HepG2 (cell line): ENCODE data around the gene RSKR. TPM values are rescaled to one million over a fixed set of nuclear protein-coding genes. Genes with fewer than 3 reads are reported as not detected.

Experiments
- CBX5 ChIP-seq: sonication (generic); formaldehyde crosslinking; IDR thresholded peaks from 2 replicates; pipeline ENCODE4 v1.4.0; 2020; ENCODE audit warnings: missing genetic modification reagents, borderline replicate concordance
- ELF3 ChIP-seq: IDR thresholded peaks from 2 replicates; pipeline ENCODE4 v1.6.1; 2016; ENCODE audit warnings: missing genetic modification reagents, missing compliant biosample characterization
- FOSL1 ChIP-seq: sonication (generic); formaldehyde crosslinking; IDR thresholded peaks from 2 replicates; pipeline ENCODE4 v1.9.0; 2021; ENCODE audit warnings: missing genetic modification reagents, borderline replicate concordance
- GABPA ChIP-seq, 2 experiments: IDR thresholded peaks; 2 replicates each; pipeline ENCODE4 v1.6.1; 2011 to 2016; ENCODE audit warnings: low read depth in 2 of 2, low read length in 1 of 2, missing biosample characterization in 1 of 2, missing genetic modification characterization in 1 of 2
- GPBP1L1 ChIP-seq: sonication (generic); formaldehyde crosslinking; IDR thresholded peaks from 2 replicates; pipeline ENCODE4 v1.5.0; 2020; ENCODE audit warnings: mild to moderate bottlenecking, missing genetic modification reagents
- HMGXB3 ChIP-seq: sonication (generic); formaldehyde crosslinking; IDR thresholded peaks from 2 replicates; pipeline ENCODE4 v1.4.0; 2020; ENCODE audit warnings: missing genetic modification reagents, borderline replicate concordance
- HOXA5 ChIP-seq: sonication (generic); formaldehyde crosslinking; IDR thresholded peaks from 2 replicates; pipeline ENCODE4 v1.4.0; 2020; ENCODE audit warnings: missing genetic modification reagents
- IRF2 ChIP-seq: IDR thresholded peaks from 2 replicates; pipeline ENCODE4 v1.6.1; 2018; ENCODE audit warnings: missing genetic modification reagents, missing compliant biosample characterization
- MAFK ChIP-seq, 2 experiments: IDR thresholded peaks in 1 of 2; conservative IDR thresholded peaks in 1 of 2; 2 replicates each; pipeline ENCODE4 v1.6.1; 2011; ENCODE audit warnings: improper control_type of control experiment in 2 of 2, low read length in 2 of 2
- MBNL3 ChIP-seq: fragments of 250-450 bp; sonication (Bioruptor Pico); conservative IDR thresholded peaks from 2 replicates; pipeline ENCODE4 v1.8.0; 2022; ENCODE audit warnings: mild to moderate bottlenecking, inconsistent platforms
- MNT ChIP-seq: fragments of 450-650 bp; IDR thresholded peaks from 2 replicates; pipeline ENCODE4 v1.6.1; 2016
- RAD51 ChIP-seq: fragments of 450-650 bp; IDR thresholded peaks from 2 replicates; pipeline ENCODE4 v1.6.1; 2016; ENCODE audit warnings: borderline replicate concordance
- RBM39 ChIP-seq: fragments of 200-400 bp; formaldehyde crosslinking; IDR thresholded peaks from one replicate; pipeline ENCODE4 v1.6.1; 2018; ENCODE audit warnings: antibody characterized with exemption, mild to moderate bottlenecking, low read depth, low read length; ENCODE audit not compliant: poor library complexity, severe bottlenecking
- REXO4 ChIP-seq: sonication (generic); formaldehyde crosslinking; IDR thresholded peaks from 2 replicates; pipeline ENCODE4 v1.8.0; 2022; ENCODE audit warnings: missing genetic modification reagents, mild to moderate bottlenecking, borderline replicate concordance
- RNF2 ChIP-seq: fragments of 450-650 bp; conservative IDR thresholded peaks from 2 replicates; pipeline ENCODE4 v1.6.1; 2016; ENCODE audit warnings: low read depth
- SMARCC2 ChIP-seq: fragments of 450-650 bp; IDR thresholded peaks from 2 replicates; pipeline ENCODE4 v1.6.1; 2017; ENCODE audit warnings: antibody characterized with exemption, mild to moderate bottlenecking
- SOX13 ChIP-seq, 3 experiments: fragments of 450-650 bp in 1 of 3; sonication (generic) in 1 of 3; formaldehyde crosslinking in 1 of 3; IDR thresholded peaks in 2 of 3; conservative IDR thresholded peaks in 1 of 3; 2 replicates each; pipeline versions ENCODE4 v1.5.0 to v1.6.1; 2016 to 2020; ENCODE audit warnings: antibody characterized with exemption in 1 of 3, mild to moderate bottlenecking in 1 of 3, missing compliant biosample characterization in 1 of 3, missing genetic modification reagents in 1 of 3, moderate library complexity in 1 of 3
- SP140L ChIP-seq: sonication (generic); formaldehyde crosslinking; IDR thresholded peaks from 2 replicates; pipeline ENCODE4 v1.4.0; 2020; ENCODE audit warnings: missing genetic modification reagents, borderline replicate concordance
- SRSF1 ChIP-seq: fragments of 200-400 bp; formaldehyde crosslinking; optimal IDR thresholded peaks from 2 replicates; pipeline ENCODE3; 2017; ENCODE audit warnings: mild to moderate bottlenecking, low read depth, low read length, moderate library complexity
- ZFP62 ChIP-seq: sonication (generic); formaldehyde crosslinking; IDR thresholded peaks from 2 replicates; pipeline ENCODE4 v1.4.0; 2020; ENCODE audit warnings: missing genetic modification reagents
- ZNF451 ChIP-seq: sonication (generic); formaldehyde crosslinking; IDR thresholded peaks from 2 replicates; pipeline ENCODE4 v1.5.0; 2020; ENCODE audit warnings: mild to moderate bottlenecking, missing genetic modification reagents
- ZNF550 ChIP-seq: sonication (generic); formaldehyde crosslinking; IDR thresholded peaks from 2 replicates; pipeline ENCODE4 v1.4.0; 2020; ENCODE audit warnings: mild to moderate bottlenecking, missing genetic modification reagents, borderline replicate concordance
- ZNF768 ChIP-seq: sonication (generic); formaldehyde crosslinking; IDR thresholded peaks from 2 replicates; pipeline ENCODE4 v1.4.0; 2020; ENCODE audit warnings: missing genetic modification reagents
- polyA plus RNA-seq, 8 experiments: library from polyadenylated mRNA; depleted of rRNA in 3 of 8; stranded (reverse) in 7 of 8; unstranded in 1 of 8; fragments of >200 nt; fragmentation: Illumina TruSeq in 4 of 8; extraction: Trizol in 4 of 8; gene quantifications; 2 replicates each; pipeline versions ENCODE4 v1.2.1 to v1.2.3, GENCODE V29; 2011 to 2016; ENCODE audit warnings: low read depth in 4 of 8, missing spikeins in 1 of 8, mixed read lengths in 1 of 8; ENCODE audit not compliant: insufficient read depth in 1 of 8
- total RNA-seq, 5 experiments: library from RNA; depleted of rRNA; stranded (reverse); fragments of >200 nt; fragmentation: Illumina TruSeq; extraction: Trizol; gene quantifications; 2 replicates each; pipeline ENCODE4 v1.2.3, GENCODE V29; 2016; ENCODE audit warnings: low read depth in 1 of 5

Gene RSKR
- total and polyA plus RNA-seq, 2 of the 13 experiments (the other 11 are each of a cell fraction or from before 2014, with no cell fraction given), result 5.0 to 10.4 TPM

GRCh38 chr17:28571361-28572122 is 42.4 kb downstream of the RSKR start, which contains the start of gene PIGS (continued):
- TF ChIP-seq ZNF768 (CRISPR knock-in tag), result peak; percentile 3; the same call in 1 of the 2 replicates
- TF ChIP-seq RBM39, result no peak
- TF ChIP-seq GABPA (IDR thresholded peaks at IDR 0.05; ENCODE audit: low read depth, low read length), result peak; percentile 70
- TF ChIP-seq GABPA (CRISPR knock-in tag; IDR thresholded peaks at IDR 0.05; ENCODE audit: low read depth), result peak; percentile 82
- no peak for TF ChIP-seq SOX13 (IDR thresholded peaks at IDR 0.05)
- no peak for TF ChIP-seq SOX13 (CRISPR knock-in tag; conservative IDR thresholded peaks at IDR 0.05 in 1 of 2, IDR thresholded peaks at IDR 0.05 in 1 of 2)
- no peak for TF ChIP-seq SMARCC2
- TF ChIP-seq RNF2, result no peak
- TF ChIP-seq SRSF1, result no peak
- no peak for TF ChIP-seq MAFK (conservative IDR thresholded peaks at IDR 0.05 in 1 of 2, IDR thresholded peaks at IDR 0.05 in 1 of 2; ENCODE audit: low read length in 2 of 2)
- no peak for TF ChIP-seq SP140L
- TF ChIP-seq CBX5 (CRISPR knock-in tag), result no peak; the same call in 1 of the 2 replicates
- TF ChIP-seq RAD51, result no peak
- no peak for TF ChIP-seq ZFP62
- TF ChIP-seq GPBP1L1, result no peak
- TF ChIP-seq HMGXB3 (CRISPR knock-in tag), result no peak
- TF ChIP-seq ELF3 (CRISPR knock-in tag), result peak; percentile 60
- TF ChIP-seq MBNL3 (CRISPR knock-in tag), result no peak
- TF ChIP-seq ZNF451 (CRISPR knock-in tag), result no peak
- no peak for TF ChIP-seq REXO4 (CRISPR knock-in tag)
- TF ChIP-seq MNT, result no peak
- no peak for TF ChIP-seq ZNF550 (CRISPR knock-in tag)
- TF ChIP-seq FOSL1, result no peak
- TF ChIP-seq HOXA5 (CRISPR knock-in tag), result no peak
- no peak for TF ChIP-seq IRF2 (CRISPR knock-in tag)
